BLaER1 treated with 17β-estradiol and CSF1 and Interleukin-3, amounts not matched to agents 10 nM and 100 nM (cell line): ENCODE results near the gene WDR62.

Source experiments
- H3K27ac ChIP-seq, 11 experiments: shearing (Covaris generic); formaldehyde crosslinking; 2 replicates each; pipeline ENCODE4 v1.8.1; 2022
- H3K27me3 ChIP-seq, 11 experiments: shearing (Covaris generic); formaldehyde crosslinking; 2 replicates each; pipeline ENCODE4 v1.8.1; 2022
- H3K36me3 ChIP-seq, 11 experiments: shearing (Covaris generic); formaldehyde crosslinking; 2 replicates each; pipeline ENCODE4 v1.8.1; 2022
- H3K4me1 ChIP-seq, 10 experiments: shearing (Covaris generic); formaldehyde crosslinking; 2 replicates each; pipeline ENCODE4 v1.8.1; 2022
- H3K4me2 ChIP-seq, 11 experiments: shearing (Covaris generic); formaldehyde crosslinking; 2 replicates each; pipeline ENCODE4 v1.8.1; 2022
- H3K4me3 ChIP-seq, 10 experiments: shearing (Covaris generic); formaldehyde crosslinking; 2 replicates each; pipeline ENCODE4 v1.8.1; 2022
- H3K9ac ChIP-seq, 11 experiments: shearing (Covaris generic); formaldehyde crosslinking; 2 replicates each; pipeline ENCODE4 v1.8.1; 2022
- H3K9me3 ChIP-seq, 11 experiments: shearing (Covaris generic); formaldehyde crosslinking; replicated peaks in 1 of 11; 2 replicates each; pipeline ENCODE4 v1.8.1; 2022
- H4K20me1 ChIP-seq, 11 experiments: shearing (Covaris generic); formaldehyde crosslinking; 2 replicates each; pipeline ENCODE4 v1.8.1; 2022
- Cebpa-rat ChIP-seq, 11 experiments: shearing (Covaris generic); IDR thresholded peaks; 2 replicates each; pipeline ENCODE4 v1.8.1; 2022

Gene WDR62

GRCh38 chr19:36142046-36142445 is 87.3 kb downstream of the WDR62 start:
- no peaks in the 10 kb centered on the region for H3K9me3 ChIP-seq
- peak overlapping the region in 4 of 10 experiments; percentile 90 to 99 (median 95); a peak in 5 of 20 replicates for H3K4me3 ChIP-seq
- H4K20me1 ChIP-seq = peaks cover 20 to 54% (median 42%) of the 10 kb centered on the region in 11 experiments
- H3K4me2 ChIP-seq = peak overlapping the region; percentile 30 to 91 (median 69)
- H3K27ac ChIP-seq = peak overlapping the region in 1 of 11 experiments; percentile 5; a peak in 2 of 22 replicates
- H3K36me3 ChIP-seq = peaks cover 50 to 58% (median 54%) of the 10 kb centered on the region in 11 experiments
- TF ChIP-seq Cebpa-rat (IDR thresholded peaks at IDR 0.05) = no peak
- peak overlapping the region in 2 of 11 experiments; percentile 5; a peak in 1 of 22 replicates for H3K9ac ChIP-seq
- peaks cover 15 to 29% (median 20%) of the 10 kb centered on the region in 10 experiments for H3K4me1 ChIP-seq
- H3K27me3 ChIP-seq = no peaks in the 10 kb centered on the region

DNA sequence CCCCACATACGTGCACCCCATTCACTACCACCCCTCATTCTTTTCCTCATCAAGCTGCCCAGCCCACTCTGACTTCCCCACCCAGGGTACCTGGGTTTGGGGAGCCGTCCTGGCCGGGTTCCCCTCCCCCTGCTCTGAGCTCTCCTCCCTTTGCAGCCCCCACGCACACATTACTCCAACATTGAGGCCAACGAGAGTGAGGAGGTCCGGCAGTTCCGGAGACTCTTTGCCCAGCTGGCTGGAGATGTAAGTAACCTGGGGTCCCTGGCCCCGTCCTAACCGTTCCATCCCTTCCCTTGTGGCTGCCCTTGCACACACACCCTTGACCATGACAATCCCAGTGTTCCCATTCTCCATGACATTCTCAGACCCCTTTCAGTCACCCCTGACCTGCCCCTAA is 87.8 kb downstream of the WDR62 start:
- H3K4me2 ChIP-seq = no peak overlapping the region

GRCh38 chr19:36144624-36145023 is 89.9 kb downstream of the WDR62 start:
- peaks cover 20 to 78% (median 58%) of the 10 kb centered on the region in 11 experiments for H4K20me1 ChIP-seq
- H3K9ac ChIP-seq = no peak overlapping the region
- H3K4me1 ChIP-seq = peaks cover 8 to 13% (median 9%) of the 10 kb centered on the region in 10 experiments
- H3K4me3 ChIP-seq = no peak overlapping the region
- H3K27ac ChIP-seq = no peak overlapping the region
- H3K4me2 ChIP-seq = no peak overlapping the region
- no peak for TF ChIP-seq Cebpa-rat (IDR thresholded peaks at IDR 0.05)
- no peaks in the 10 kb centered on the region for H3K9me3 ChIP-seq
- H3K27me3 ChIP-seq = no peaks in the 10 kb centered on the region
- peaks cover 73 to 83% (median 77%) of the 10 kb centered on the region in 11 experiments for H3K36me3 ChIP-seq

More for the DNA sequence above, 87.8 kb downstream of the WDR62 start:
- Histone ChIP-seq H3K27ac (no peak overlapping the region), H3K27me3 (no peaks in the 10 kb centered on the region), H3K4me1 (peaks cover 15 to 27% (median 20%) of the 10 kb centered on the region in 10 experiments), H4K20me1 (peaks cover 20 to 59% (median 46%) of the 10 kb centered on the region in 11 experiments), H3K36me3 (peaks cover 54 to 62% (median 58%) of the 10 kb centered on the region in 11 experiments), H3K4me3 (no peak overlapping the region), H3K9me3 (no peaks in the 10 kb centered on the region), H3K9ac (no peak overlapping the region)
- TF ChIP-seq Cebpa-rat (IDR thresholded peaks at IDR 0.05) = no peak

- Histone ChIP-seq H3K36me3 (peaks cover 75 to 98% (median 87%) of the 10 kb centered on the region in 11 experiments), H3K4me1 (no peaks in the 10 kb centered on the region), H3K27me3 (no peaks in the 10 kb centered on the region)
Measured at GRCh38 chr19:36149673-36150406, 95.1 kb downstream of the WDR62 start.

GRCh38 chr19:36150586-36150985 is 95.9 kb downstream of the WDR62 start:
- no peak overlapping the region for H3K4me2 ChIP-seq
- TF ChIP-seq Cebpa-rat (IDR thresholded peaks at IDR 0.05) = no peak
- no peaks in the 10 kb centered on the region for H3K4me1 ChIP-seq
- no peak overlapping the region for H3K4me3 ChIP-seq
- H4K20me1 ChIP-seq = peaks cover 6 to 80% (median 42%) of the 10 kb centered on the region in 11 experiments; a peak in 18 of 22 replicates
- no peak overlapping the region for H3K27ac ChIP-seq
- H3K27me3 ChIP-seq = no peaks in the 10 kb centered on the region
- no peaks in the 10 kb centered on the region for H3K9me3 ChIP-seq
- H3K9ac ChIP-seq = peak overlapping the region in 1 of 11 experiments; percentile 4; a peak in 1 of 22 replicates
- peaks cover 68 to 91% (median 80%) of the 10 kb centered on the region in 11 experiments for H3K36me3 ChIP-seq

More at GRCh38 chr19:36149673-36150406, 95.1 kb downstream of the WDR62 start:
- no peak overlapping the region for H3K27ac ChIP-seq
- H4K20me1 ChIP-seq = peaks cover 6 to 88% (median 46%) of the 10 kb centered on the region in 11 experiments; a peak in 18 of 22 replicates
- no peak overlapping the region for H3K4me2 ChIP-seq
- H3K9me3 ChIP-seq = no peaks in the 10 kb centered on the region
- peak overlapping the region in 1 of 11 experiments; percentile 7; a peak in 1 of 22 replicates for H3K9ac ChIP-seq
- H3K4me3 ChIP-seq = no peak overlapping the region
- TF ChIP-seq Cebpa-rat (IDR thresholded peaks at IDR 0.05) = no peak

DNA sequence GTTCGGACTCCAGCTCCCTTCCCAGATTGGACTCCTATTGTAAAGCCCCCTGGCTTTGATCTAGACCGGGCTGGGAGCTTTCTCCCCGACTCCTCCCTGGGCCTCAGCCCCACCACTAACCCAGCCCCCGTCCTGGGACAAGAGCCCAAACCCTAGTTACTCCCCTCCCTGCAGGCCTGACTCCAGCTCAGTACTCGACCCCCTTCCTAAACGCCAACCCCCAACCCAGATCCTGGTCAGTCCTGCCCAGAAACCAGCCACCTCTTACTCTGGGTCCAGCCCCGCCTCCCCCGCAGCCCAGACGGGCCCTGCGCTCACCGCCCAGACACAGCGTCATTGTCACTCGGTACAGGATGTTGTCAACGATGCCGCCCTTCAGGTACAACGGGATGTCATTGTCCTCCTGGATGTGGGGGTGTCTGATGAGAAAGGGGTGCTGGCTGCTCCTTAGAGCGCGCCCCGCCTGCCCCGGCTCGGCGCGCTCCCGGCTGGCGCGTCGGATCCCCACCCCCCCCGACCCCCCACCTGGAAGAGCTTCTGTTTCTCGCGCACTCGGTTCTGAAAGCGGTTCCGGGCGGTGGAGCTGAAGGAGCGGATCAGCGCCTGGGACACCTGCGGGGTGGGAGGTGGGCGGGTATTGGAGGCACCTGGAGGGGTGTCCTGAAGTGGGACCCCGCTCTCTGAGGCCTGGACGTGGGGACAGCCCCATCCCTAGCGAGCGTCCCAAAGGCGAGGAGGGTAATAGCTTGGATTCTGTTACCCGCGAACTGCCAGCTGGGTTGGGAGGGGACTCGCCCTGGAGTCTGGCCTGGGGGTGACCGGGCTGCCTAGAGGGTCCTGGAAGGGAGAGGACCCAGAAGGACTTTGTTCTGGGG is 96.7 kb downstream of the WDR62 start:
- Histone ChIP-seq H3K4me3 (no peak overlapping the region), H4K20me1 (peaks cover 3 to 73% (median 34%) of the 10 kb centered on the region in 11 experiments; a peak in 18 of 22 replicates), H3K27ac (no peak overlapping the region), H3K9ac (no peak overlapping the region), H3K36me3 (peaks cover 60 to 83% (median 72%) of the 10 kb centered on the region in 11 experiments), H3K27me3 (no peaks in the 10 kb centered on the region), H3K4me1 (no peaks in the 10 kb centered on the region), H3K4me2 (no peak overlapping the region), H3K9me3 (no peaks in the 10 kb centered on the region)
- TF ChIP-seq Cebpa-rat (IDR thresholded peaks at IDR 0.05) = no peak

- Histone ChIP-seq H3K9ac (no peak overlapping the region), H3K36me3 (peaks cover 54 to 77% (median 66%) of the 10 kb centered on the region in 11 experiments), H4K20me1 (peaks cover 0 to 67% (median 28%) of the 10 kb centered on the region in 11 experiments; a peak in 17 of 22 replicates), H3K4me1 (no peaks in the 10 kb centered on the region), H3K27me3 (no peaks in the 10 kb centered on the region), H3K9me3 (no peaks in the 10 kb centered on the region), H3K4me3 (no peak overlapping the region), H3K27ac (no peak overlapping the region), H3K4me2 (no peak overlapping the region)
- no peak for TF ChIP-seq Cebpa-rat (IDR thresholded peaks at IDR 0.05)
Measured at GRCh38 chr19:36152019-36152351, 97.3 kb downstream of the WDR62 start.

DNA sequence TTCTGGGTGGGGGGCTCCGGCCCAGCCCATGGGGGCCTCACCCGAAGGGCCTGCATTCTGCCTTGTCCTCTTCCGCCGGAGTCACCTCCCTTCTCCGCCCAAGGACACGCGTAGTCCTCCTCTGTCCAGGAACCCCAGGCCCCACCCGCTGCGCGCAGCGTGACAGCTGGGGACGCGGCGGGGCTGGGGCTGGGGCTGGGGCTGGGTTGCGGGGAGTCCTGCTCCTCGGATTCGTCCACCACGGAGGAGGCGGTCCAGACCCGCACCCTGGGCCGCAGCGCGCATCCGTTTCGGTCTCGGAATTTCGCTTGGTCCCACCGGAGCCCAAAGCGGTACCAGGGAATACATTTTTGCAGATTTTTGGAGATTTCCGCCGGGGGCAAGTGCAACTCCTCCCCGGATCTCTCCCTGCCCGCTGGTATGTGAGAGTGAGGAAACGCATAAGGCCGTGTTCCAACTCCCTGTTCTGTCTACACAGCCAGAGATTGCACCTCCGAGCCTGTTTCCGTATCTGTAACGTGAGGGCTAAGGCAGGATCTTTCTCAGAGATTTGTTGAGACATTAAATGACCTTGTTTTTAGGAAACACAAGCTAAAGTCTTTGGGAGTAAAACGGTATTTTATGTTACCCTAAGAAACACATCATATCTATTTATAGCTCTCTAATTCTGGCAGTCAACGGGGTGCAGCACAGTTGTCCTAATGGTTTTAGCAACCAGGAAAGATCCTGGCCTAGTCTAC is 97.8 kb downstream of the WDR62 start, which contains the start of gene COX7A1:
Gene COX7A1, minus strand, starts transcription at position 96 of the 740 bp plus-strand sequence. Its CDS starts 40 bp downstream, at position 56.
- Histone ChIP-seq H3K4me1 (no peaks in the 10 kb centered on the region), H3K9ac (no peak within 1 kb of the TSS), H3K9me3 (no peaks in the 10 kb centered on the region), H3K27ac (no peak within 1 kb of the TSS), H3K4me3 (no peak within 1 kb of the TSS), H3K27me3 (no peaks in the 10 kb centered on the region), H3K4me2 (no peak within 1 kb of the TSS), H3K36me3 (peaks cover 49 to 71% (median 60%) of the 10 kb centered on the region in 11 experiments), H4K20me1 (peaks cover 0 to 61% (median 28%) of the 10 kb centered on the region in 11 experiments; a peak in 16 of 22 replicates)
- TF ChIP-seq Cebpa-rat (IDR thresholded peaks at IDR 0.05) = no peak
